A673 (cell line): ENCODE results near the gene ETFA. TPM values are rescaled to one million over a fixed set of nuclear protein-coding genes. Genes with fewer than 3 reads are reported as not detected.

Experiments used
- BruUV-seq: library from RNA; stranded (reverse); fragments of 400-500 nt; replicated peaks from 2 replicates; lab custom pipeline; 2021; lab: Mats Ljungman, UMichigan
- CTCF ChIA-PET: fragments of 300-600 bp; sonication (Branson Sonifier 250); formaldehyde crosslinking; loops from one replicate; lab custom pipeline; 2022; ENCODE audit warnings: antibody characterized with exemption; lab: Charles Lee
- POLR2A ChIA-PET: fragments of 300-600 bp; sonication (Branson Sonifier 250); formaldehyde crosslinking; loops from one replicate; lab custom pipeline; 2022; ENCODE audit warnings: antibody characterized with exemption; ENCODE audit not compliant: low non-redundant PET; lab: Charles Lee
- DNase-seq: peaks from one replicate; pipeline ENCODE4 v3.0.0-alpha.2; 2015; ENCODE audit warnings: low spot score
- H3K27ac ChIP-seq: fragments of 200-600 bp; sonication (generic); 2 replicates; pipeline ENCODE4 v1.5.1; 2016; ENCODE audit warnings: mixed run types, low read depth, mild to moderate bottlenecking, mixed read lengths, antibody characterized with exemption, low read length; ENCODE audit not compliant: poor library complexity, severe bottlenecking
- H3K27me3 ChIP-seq: fragments of 200-600 bp; sonication (generic); replicated peaks from 2 replicates; pipeline ENCODE4 v1.6.1; 2017; ENCODE audit warnings: mixed run types, low read depth, mild to moderate bottlenecking, mixed read lengths, antibody characterized with exemption, low read length; ENCODE audit not compliant: insufficient read depth, poor library complexity
- H3K36me3 ChIP-seq: fragments of 200-600 bp; sonication (generic); 2 replicates; pipeline ENCODE4 v1.6.1; 2016; ENCODE audit warnings: mixed run types, mild to moderate bottlenecking, mixed read lengths, antibody characterized with exemption, low read length; ENCODE audit not compliant: insufficient read depth, poor library complexity, severe bottlenecking
- H3K4me1 ChIP-seq: fragments of 200-600 bp; sonication (generic); 2 replicates; pipeline ENCODE4 v1.6.1; 2017; ENCODE audit warnings: mixed run types, mild to moderate bottlenecking, mixed read lengths, antibody characterized with exemption, low read length; ENCODE audit not compliant: insufficient read depth, poor library complexity, severe bottlenecking
- H3K4me3 ChIP-seq: fragments of 200-600 bp; sonication (generic); 2 replicates; pipeline ENCODE4 v1.5.1; 2016; ENCODE audit warnings: low read depth, mixed run types, mild to moderate bottlenecking, mixed read lengths, low read length; ENCODE audit not compliant: poor library complexity, severe bottlenecking
- H3K9me3 ChIP-seq: fragments of 200-600 bp; sonication (generic); 2 replicates; pipeline ENCODE4 v1.6.1; 2016; ENCODE audit warnings: mixed run types, low read depth, mild to moderate bottlenecking, mixed read lengths, antibody characterized with exemption, low read length; ENCODE audit not compliant: poor library complexity, severe bottlenecking
- EZH2 ChIP-seq: fragments of 200-600 bp; sonication (generic); IDR thresholded peaks from 2 replicates; pipeline ENCODE4 v1.6.1; 2017; ENCODE audit warnings: borderline replicate concordance, low read depth, mild to moderate bottlenecking, mixed read lengths, antibody characterized with exemption, low read length; ENCODE audit not compliant: poor library complexity, severe bottlenecking
- intact Hi-C: fragments of 100-400 bp; cut with micrococcal nuclease; formaldehyde crosslinking; loops from one replicate; pipeline ENCODE4 v1.10.0; 2022; ENCODE audit not compliant: unreplicated experiment
- total RNA-seq: library from RNA; stranded (reverse); gene quantifications from 2 replicates; pipeline ENCODE4 v1.2.3, GENCODE V29; 2021
- TF ChIP-seq, protein P1 (sequence below): fragments of 300-800, 200-600 bp; sonication (generic); conservative IDR thresholded peaks from 2 replicates; pipeline ENCODE4 v1.5.1; 2017; ENCODE audit warnings: low read depth, mild to moderate bottlenecking, antibody characterized with exemption, low read length, moderate library complexity, mixed read lengths

ETFA gene
- total RNA-seq, 1 experiment from 2014 or later: 133 TPM

DNA sequence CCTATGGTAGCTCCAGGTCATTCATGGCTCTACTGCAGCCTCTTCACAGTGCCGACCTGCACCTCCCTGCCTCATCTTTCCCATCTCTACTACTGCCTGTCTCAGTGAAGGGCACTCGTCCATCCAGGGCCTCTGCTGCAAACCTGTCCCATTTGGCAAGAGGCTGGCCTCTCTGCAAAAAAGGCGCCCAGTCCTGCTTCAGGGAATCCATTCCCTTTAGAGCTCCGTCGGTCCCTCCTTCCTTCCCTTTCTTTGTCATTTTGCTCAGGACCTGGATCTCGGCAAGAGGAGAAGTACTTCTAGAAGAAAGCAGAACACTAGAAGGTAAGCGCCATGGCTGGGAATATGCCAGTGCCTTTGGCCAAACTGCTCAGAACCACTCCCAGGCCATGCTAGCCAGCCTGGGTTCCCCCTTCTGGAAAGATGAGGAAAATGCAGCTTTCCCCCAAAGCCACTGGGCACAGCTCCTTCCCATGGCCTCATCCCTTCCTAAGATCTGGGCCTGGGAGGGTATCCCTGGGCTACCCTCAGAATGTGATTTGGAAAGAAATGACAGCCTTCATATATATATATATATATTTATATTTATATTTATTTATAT lies 18.9 kb upstream of the ETFA start:
- TF ChIP-seq, protein P1, sequence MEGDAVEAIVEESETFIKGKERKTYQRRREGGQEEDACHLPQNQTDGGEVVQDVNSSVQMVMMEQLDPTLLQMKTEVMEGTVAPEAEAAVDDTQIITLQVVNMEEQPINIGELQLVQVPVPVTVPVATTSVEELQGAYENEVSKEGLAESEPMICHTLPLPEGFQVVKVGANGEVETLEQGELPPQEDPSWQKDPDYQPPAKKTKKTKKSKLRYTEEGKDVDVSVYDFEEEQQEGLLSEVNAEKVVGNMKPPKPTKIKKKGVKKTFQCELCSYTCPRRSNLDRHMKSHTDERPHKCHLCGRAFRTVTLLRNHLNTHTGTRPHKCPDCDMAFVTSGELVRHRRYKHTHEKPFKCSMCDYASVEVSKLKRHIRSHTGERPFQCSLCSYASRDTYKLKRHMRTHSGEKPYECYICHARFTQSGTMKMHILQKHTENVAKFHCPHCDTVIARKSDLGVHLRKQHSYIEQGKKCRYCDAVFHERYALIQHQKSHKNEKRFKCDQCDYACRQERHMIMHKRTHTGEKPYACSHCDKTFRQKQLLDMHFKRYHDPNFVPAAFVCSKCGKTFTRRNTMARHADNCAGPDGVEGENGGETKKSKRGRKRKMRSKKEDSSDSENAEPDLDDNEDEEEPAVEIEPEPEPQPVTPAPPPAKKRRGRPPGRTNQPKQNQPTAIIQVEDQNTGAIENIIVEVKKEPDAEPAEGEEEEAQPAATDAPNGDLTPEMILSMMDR: peak; percentile 62
- TF ChIP-seq EZH2: no peak
- ChIA-PET POLR2A (no interaction called here), CTCF (interaction anchor here (0.5 to 1.0 kb wide), 5 partner anchors 59 to 144 kb away, joined by 4 to 14 read pairs (median 7); no protein-coding TSS in a partner anchor)
- H3K4me3 ChIP-seq: no peak overlapping the region
- peaks cover 10% of the 10 kb centered on the region for H3K27me3 ChIP-seq
- BruUV-seq: no TSS peak
- no peaks in the 10 kb centered on the region for H3K9me3 ChIP-seq
- peaks cover under 1% of the 10 kb centered on the region for H3K4me1 ChIP-seq
- DNase-seq: peak; percentile 71
- no peaks in the 10 kb centered on the region for H3K36me3 ChIP-seq
- H3K27ac ChIP-seq: no peak overlapping the region
- intact Hi-C loops: loop anchor here (5.0 to 10.0 kb wide), 3 partner anchors 93 to 515 kb away; no protein-coding TSS in a partner anchor

DNA sequence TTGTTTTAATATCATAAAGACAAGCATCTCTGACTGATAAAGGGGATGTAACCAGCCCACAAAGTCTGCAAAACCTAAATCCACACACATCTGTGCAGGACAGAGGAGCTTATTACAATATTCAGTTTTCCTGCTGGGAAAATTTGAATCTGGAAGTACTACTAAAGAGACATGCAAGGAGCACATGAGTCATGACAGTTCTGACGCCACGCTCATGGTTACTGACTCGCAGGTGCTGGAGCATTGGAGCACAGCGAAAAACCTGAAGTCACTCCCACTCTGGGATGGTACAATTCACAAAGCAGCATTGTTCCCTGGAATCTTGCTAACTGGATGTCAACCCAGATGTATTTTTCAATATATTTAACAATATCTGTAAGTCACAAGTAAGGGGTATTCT lies 17.7 kb upstream of the ETFA start:
- TF ChIP-seq EZH2: no peak
- TF ChIP-seq, protein P1: no peak
- ChIA-PET CTCF (no interaction called here), POLR2A (no interaction called here)
- Histone ChIP-seq H3K4me1 (peaks cover 6% of the 10 kb centered on the region), H3K27me3 (peaks cover 10% of the 10 kb centered on the region), H3K4me3 (no peak overlapping the region), H3K36me3 (no peaks in the 10 kb centered on the region), H3K9me3 (no peaks in the 10 kb centered on the region), H3K27ac (no peak overlapping the region)
- BruUV-seq: no TSS peak
- no peak for DNase-seq
- intact Hi-C loops: no loop called here

DNA sequence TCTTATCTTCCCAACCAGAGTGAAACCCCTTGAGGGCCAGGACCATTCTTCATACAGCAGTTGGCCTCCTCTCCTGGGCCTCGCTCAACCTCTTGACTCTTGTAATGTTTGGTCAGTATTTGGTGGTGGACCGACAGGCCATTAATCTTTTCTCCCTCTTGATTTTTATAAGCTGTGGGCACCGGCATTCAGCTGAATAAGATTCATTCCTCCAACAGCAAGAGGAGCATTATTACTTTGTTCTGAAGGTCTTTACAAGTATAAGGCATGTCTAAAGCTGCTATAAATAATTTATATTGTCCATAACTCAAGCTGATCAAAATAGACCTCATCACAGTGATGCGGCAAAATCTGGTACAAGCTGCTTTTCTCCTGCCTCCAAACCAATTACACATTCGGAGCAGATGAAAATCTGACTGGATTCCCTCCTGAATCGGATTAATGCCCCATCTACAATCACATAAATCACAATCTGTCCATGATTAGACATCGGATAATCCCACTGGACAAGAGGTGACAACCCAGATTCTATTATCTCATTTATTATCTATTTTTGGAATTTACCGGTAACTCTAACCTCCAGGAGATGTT lies 16.9 kb upstream of the ETFA start:
- Histone ChIP-seq H3K27ac (no peak overlapping the region), H3K9me3 (no peaks in the 10 kb centered on the region), H3K4me3 (no peak overlapping the region), H3K4me1 (peaks cover 6% of the 10 kb centered on the region), H3K27me3 (peaks cover 10% of the 10 kb centered on the region), H3K36me3 (no peaks in the 10 kb centered on the region)
- intact Hi-C loops: no loop called here
- TF ChIP-seq, protein P1: no peak
- no peak for TF ChIP-seq EZH2
- no peak for DNase-seq
- no TSS peak for BruUV-seq
- ChIA-PET POLR2A (no interaction called here), CTCF (no interaction called here)
